Mesendoderm (in vitro differentiated cells): Measurements from ENCODE around the gene CSNK1G3.
A peak's percentile ranks its signal among the peaks of the same experiment; 100 is the strongest.

Experiments used
- DNase-seq: peaks from one replicate; pipeline ENCODE4 v3.0.0; 2013
- H2AK5ac ChIP-seq: 2 replicates; pipeline ENCODE4 v1.6.1; 2013; ENCODE audit warnings: low read length, inconsistent platforms
- H2BK120ac ChIP-seq: 2 replicates; pipeline ENCODE4 v1.6.1; 2013; ENCODE audit warnings: low read depth, mild to moderate bottlenecking, low read length, moderate library complexity, mixed read lengths
- H2BK15ac ChIP-seq: replicated peaks from 2 replicates; pipeline ENCODE4 v1.6.1; 2013; ENCODE audit warnings: low read depth, mild to moderate bottlenecking, moderate library complexity
- H2BK5ac ChIP-seq: 2 replicates; pipeline ENCODE4 v1.6.1; 2013; ENCODE audit warnings: low read length, inconsistent platforms
- H3K18ac ChIP-seq: 2 replicates; pipeline ENCODE4 v1.6.1; 2013; ENCODE audit warnings: mild to moderate bottlenecking, low read length, mixed read lengths
- H3K23ac ChIP-seq: one replicate; pipeline ENCODE4 v1.6.1; 2013; ENCODE audit warnings: low read length
- H3K27ac ChIP-seq: 2 replicates; pipeline ENCODE4 v1.5.1; 2013; ENCODE audit warnings: low read depth, mild to moderate bottlenecking, inconsistent platforms, low read length, moderate library complexity
- H3K27me3 ChIP-seq: 2 replicates; pipeline ENCODE4 v1.6.1; 2013; ENCODE audit warnings: low read length, control low read depth, mild to moderate bottlenecking, inconsistent platforms; ENCODE audit not compliant: insufficient read depth, poor library complexity
- H3K36me3 ChIP-seq: 2 replicates; pipeline ENCODE4 v1.6.1; 2013; ENCODE audit warnings: low read length, inconsistent platforms; ENCODE audit not compliant: control insufficient read depth, insufficient read depth
- H3K4ac ChIP-seq: one replicate; pipeline ENCODE4 v1.6.1; 2013; ENCODE audit warnings: low read depth, mild to moderate bottlenecking, low read length, moderate library complexity
- H3K4me1 ChIP-seq: 2 replicates; pipeline ENCODE4 v1.6.1; 2013; ENCODE audit warnings: low read depth, low read length, inconsistent platforms; ENCODE audit not compliant: control insufficient read depth
- H3K4me2 ChIP-seq: 2 replicates; pipeline ENCODE4 v1.6.1; 2013; ENCODE audit warnings: low read length
- H3K4me3 ChIP-seq: 2 replicates; pipeline ENCODE4 v1.5.1; 2013; ENCODE audit warnings: mild to moderate bottlenecking, low read length
- H3K56ac ChIP-seq: one replicate; pipeline ENCODE4 v1.6.1; 2013; ENCODE audit warnings: low read length
- H3K79me1 ChIP-seq: 2 replicates; pipeline ENCODE4 v1.6.1; 2013; ENCODE audit warnings: low read length, inconsistent platforms
- H3K79me2 ChIP-seq: 2 replicates; pipeline ENCODE4 v1.6.1; 2013; ENCODE audit warnings: mild to moderate bottlenecking, low read length; ENCODE audit not compliant: control insufficient read depth, insufficient read depth
- H3K9ac ChIP-seq: 2 replicates; pipeline ENCODE4 v1.6.1; 2013; ENCODE audit warnings: low read length, inconsistent platforms
- H4K5ac ChIP-seq: one replicate; pipeline ENCODE4 v1.6.1; 2013; ENCODE audit warnings: low read length
- H4K8ac ChIP-seq: one replicate; pipeline ENCODE4 v1.6.1; 2013; ENCODE audit warnings: low read depth, mild to moderate bottlenecking, control low read depth, low read length, moderate library complexity
- WGBS: extraction: QIAGEN DNeasy Blood & Tissue Kit; methylation state at CpG from one replicate; pipeline ENCODE4 v1.1.7; 2013; ENCODE audit warnings: low lambda C conversion rate, missing lambda C conversion rate; ENCODE audit not compliant: insufficient coverage; ENCODE audit errors: extremely low coverage; 5-methylcytosine and 5-hydroxymethylcytosine counted together

Gene CSNK1G3

DNA sequence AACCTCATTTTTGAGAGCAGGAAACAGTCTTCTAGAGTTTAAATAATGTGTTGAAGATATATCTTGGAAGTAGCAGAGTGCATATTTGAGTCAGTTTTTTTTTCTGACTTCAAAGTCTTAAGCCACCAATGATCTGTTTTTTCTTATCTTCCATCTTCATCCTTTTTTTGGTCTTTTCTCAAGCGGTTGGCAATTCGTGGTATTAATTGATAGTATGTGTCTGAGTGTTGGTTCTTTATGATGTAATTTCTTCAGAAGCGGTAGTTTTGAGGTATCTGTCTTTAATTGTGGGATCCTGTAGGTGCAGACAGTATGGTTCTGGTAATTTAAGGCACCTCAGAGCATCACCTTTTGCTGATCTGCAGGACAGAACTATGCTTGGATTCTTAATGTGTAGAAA lies 3.9 kb downstream of the CSNK1G3 start:
- Histone ChIP-seq H3K79me2 (peaks cover 48% of the 10 kb centered on the region), H4K5ac (no peak overlapping the region), H4K8ac (no peak overlapping the region), H2BK15ac (no peak overlapping the region), H3K18ac (no peak overlapping the region), H3K23ac (no peak overlapping the region), H3K9ac (no peak overlapping the region), H2BK5ac (no peak overlapping the region), H2AK5ac (no peak overlapping the region), H3K27ac (no peak overlapping the region), H3K56ac (no peak overlapping the region), H2BK120ac (no peak overlapping the region), H3K36me3 (no peaks in the 10 kb centered on the region), H3K27me3 (no peaks in the 10 kb centered on the region), H3K4me1 (peaks cover 7% of the 10 kb centered on the region), H3K79me1 (peaks cover 11% of the 10 kb centered on the region), H3K4me2 (no peak overlapping the region), H3K4ac (no peak overlapping the region), H3K4me3 (no peak overlapping the region)
- WGBS = 100% methylated on average over 1 of the region's 3 CpGs
- DNase-seq = no peak

DNA sequence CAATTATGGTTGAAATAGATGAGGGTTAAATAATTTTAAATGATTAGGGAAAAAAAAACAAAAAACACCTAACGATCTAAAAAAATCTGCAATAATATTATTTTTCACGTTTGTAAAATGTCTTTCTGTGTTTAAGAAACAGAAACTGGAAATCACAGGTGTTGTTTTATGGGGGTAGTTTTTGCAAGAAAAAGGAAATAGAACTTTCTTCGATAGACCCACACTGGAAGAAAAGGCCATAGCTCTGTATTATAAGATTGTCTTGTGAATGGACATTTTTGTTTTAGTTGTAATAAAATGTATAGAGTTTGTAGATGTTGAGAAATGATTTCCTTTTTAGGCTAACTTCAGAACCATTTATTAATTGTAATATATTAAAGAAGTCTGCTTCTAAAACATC lies 5.5 kb downstream of the CSNK1G3 start:
- no peak for DNase-seq
- H3K4me2 ChIP-seq = no peak overlapping the region
- H3K56ac ChIP-seq = no peak overlapping the region
- no peak overlapping the region for H2BK15ac ChIP-seq
- H3K27me3 ChIP-seq = no peaks in the 10 kb centered on the region
- no peak overlapping the region for H3K18ac ChIP-seq
- WGBS = no CpG with 5 or more reads among the region's 3 CpGs
- H3K23ac ChIP-seq = no peak overlapping the region
- no peak overlapping the region for H4K8ac ChIP-seq
- peaks cover 11% of the 10 kb centered on the region for H3K79me1 ChIP-seq
- no peak overlapping the region for H3K4me3 ChIP-seq
- H3K36me3 ChIP-seq = no peaks in the 10 kb centered on the region
- H2BK120ac ChIP-seq = no peak overlapping the region
- H4K5ac ChIP-seq = no peak overlapping the region
- no peak overlapping the region for H2AK5ac ChIP-seq
- H3K4me1 ChIP-seq = peaks cover 4% of the 10 kb centered on the region
- H3K4ac ChIP-seq = no peak overlapping the region
- H3K27ac ChIP-seq = no peak overlapping the region
- H3K9ac ChIP-seq = no peak overlapping the region
- H2BK5ac ChIP-seq = no peak overlapping the region
- peaks cover 53% of the 10 kb centered on the region for H3K79me2 ChIP-seq

DNA sequence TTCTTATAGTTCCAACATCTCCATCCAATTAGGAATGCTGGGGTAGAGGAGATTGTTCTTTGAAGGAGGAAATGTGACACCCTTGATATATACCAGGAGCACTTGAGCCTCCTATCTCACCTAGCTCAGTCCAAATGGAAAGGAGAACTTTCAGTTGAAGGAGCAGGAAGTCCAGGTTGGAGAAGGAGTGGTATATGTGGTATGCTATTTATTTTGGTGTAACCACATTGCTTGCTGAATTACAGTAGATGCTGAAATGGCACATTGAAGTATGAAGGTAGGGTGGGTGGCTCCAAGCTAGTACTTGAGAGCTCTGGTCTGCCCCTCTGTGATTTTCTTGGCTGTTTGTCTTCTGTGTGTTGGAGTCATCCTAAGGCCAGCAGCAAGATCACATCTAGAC lies 6.1 kb downstream of the CSNK1G3 start:
- H3K56ac ChIP-seq = no peak overlapping the region
- H2BK120ac ChIP-seq = no peak overlapping the region
- no peak overlapping the region for H2BK5ac ChIP-seq
- no peak overlapping the region for H3K4me3 ChIP-seq
- H3K23ac ChIP-seq = no peak overlapping the region
- H3K18ac ChIP-seq = no peak overlapping the region
- H3K27me3 ChIP-seq = no peaks in the 10 kb centered on the region
- H3K4ac ChIP-seq = no peak overlapping the region
- peak; percentile 43 for DNase-seq
- no peaks in the 10 kb centered on the region for H3K36me3 ChIP-seq
- peaks cover 49% of the 10 kb centered on the region for H3K79me2 ChIP-seq
- no peak overlapping the region for H3K27ac ChIP-seq
- H3K79me1 ChIP-seq = peaks cover 11% of the 10 kb centered on the region
- H4K5ac ChIP-seq = no peak overlapping the region
- no peak overlapping the region for H2AK5ac ChIP-seq
- H3K9ac ChIP-seq = no peak overlapping the region
- H3K4me2 ChIP-seq = no peak overlapping the region
- no peak overlapping the region for H2BK15ac ChIP-seq
- H3K4me1 ChIP-seq = peaks cover 4% of the 10 kb centered on the region
- H4K8ac ChIP-seq = no peak overlapping the region

DNA sequence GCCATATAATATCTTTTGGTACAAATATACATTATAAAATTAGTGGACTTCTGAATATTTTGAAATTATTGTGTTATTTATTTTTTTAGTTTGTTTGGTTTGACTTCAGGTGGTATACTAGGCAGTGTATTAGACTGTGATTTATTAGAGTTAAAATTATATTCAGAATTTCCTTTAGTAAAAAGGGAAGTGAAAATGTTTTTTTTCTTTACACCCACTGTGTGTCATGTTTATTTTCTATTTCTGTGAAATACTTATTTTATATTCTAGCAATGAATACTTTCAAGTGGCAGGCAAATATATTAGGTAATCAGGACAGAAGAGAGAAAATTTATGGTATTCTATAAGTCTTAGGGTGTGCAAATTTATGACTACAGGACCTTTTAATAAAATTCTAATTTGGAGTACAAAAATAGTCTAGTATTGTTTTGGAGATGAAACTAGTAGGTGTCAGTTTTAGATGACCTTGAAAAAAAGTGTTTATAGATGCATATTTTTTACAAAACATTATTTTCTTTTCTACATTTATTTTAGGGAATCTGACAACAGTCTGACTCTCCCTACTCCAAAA lies 8.8 kb downstream of the CSNK1G3 start:
- H3K4me1 ChIP-seq = peaks cover 2% of the 10 kb centered on the region
- H3K79me2 ChIP-seq = peaks cover 54% of the 10 kb centered on the region
- no peak overlapping the region for H2BK15ac ChIP-seq
- H2AK5ac ChIP-seq = no peak overlapping the region
- H2BK5ac ChIP-seq = no peak overlapping the region
- H3K9ac ChIP-seq = no peak overlapping the region
- H3K4ac ChIP-seq = no peak overlapping the region
- no peak overlapping the region for H3K27ac ChIP-seq
- no peak overlapping the region for H3K23ac ChIP-seq
- H4K5ac ChIP-seq = no peak overlapping the region
- H3K56ac ChIP-seq = no peak overlapping the region
- no peak overlapping the region for H3K18ac ChIP-seq
- no peak for DNase-seq
- H3K36me3 ChIP-seq = no peaks in the 10 kb centered on the region
- peaks cover 9% of the 10 kb centered on the region for H3K79me1 ChIP-seq
- H4K8ac ChIP-seq = no peak overlapping the region
- H3K27me3 ChIP-seq = no peaks in the 10 kb centered on the region
- no peak overlapping the region for H2BK120ac ChIP-seq
- H3K4me3 ChIP-seq = no peak overlapping the region
- H3K4me2 ChIP-seq = no peak overlapping the region

DNA sequence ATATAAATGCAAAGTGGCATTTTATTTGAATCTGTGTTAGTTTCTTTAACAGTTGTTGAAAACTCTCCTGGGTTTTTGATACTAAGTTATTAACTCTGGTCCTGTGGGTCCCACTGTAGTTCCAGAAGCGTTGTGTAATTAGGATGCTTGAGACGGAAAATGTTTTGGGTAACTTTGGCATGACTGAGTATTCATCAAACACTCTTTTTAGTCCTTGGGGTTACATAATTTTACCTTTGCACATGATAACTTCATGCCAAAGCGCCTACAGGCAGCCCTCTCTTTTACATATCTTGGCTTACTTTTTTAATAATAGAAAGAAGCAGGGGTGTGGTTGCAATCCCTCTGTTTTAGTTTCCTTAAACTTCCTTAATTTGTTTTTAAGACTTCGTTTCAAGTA lies 12.2 kb downstream of the CSNK1G3 start:
- Histone ChIP-seq H4K8ac (no peak overlapping the region), H3K4me1 (no peaks in the 10 kb centered on the region), H3K4ac (no peak overlapping the region), H2BK120ac (no peak overlapping the region), H3K4me2 (no peak overlapping the region), H3K27me3 (no peaks in the 10 kb centered on the region), H4K5ac (no peak overlapping the region), H3K18ac (no peak overlapping the region), H3K56ac (no peak overlapping the region), H3K27ac (no peak overlapping the region), H3K4me3 (no peak overlapping the region), H3K36me3 (no peaks in the 10 kb centered on the region), H3K79me1 (peaks cover 2% of the 10 kb centered on the region), H3K9ac (no peak overlapping the region), H2AK5ac (no peak overlapping the region), H3K23ac (no peak overlapping the region), H2BK5ac (no peak overlapping the region), H2BK15ac (no peak overlapping the region), H3K79me2 (peaks cover 39% of the 10 kb centered on the region)
- WGBS = no CpG with 5 or more reads among the region's 4 CpGs
- no peak for DNase-seq

DNA sequence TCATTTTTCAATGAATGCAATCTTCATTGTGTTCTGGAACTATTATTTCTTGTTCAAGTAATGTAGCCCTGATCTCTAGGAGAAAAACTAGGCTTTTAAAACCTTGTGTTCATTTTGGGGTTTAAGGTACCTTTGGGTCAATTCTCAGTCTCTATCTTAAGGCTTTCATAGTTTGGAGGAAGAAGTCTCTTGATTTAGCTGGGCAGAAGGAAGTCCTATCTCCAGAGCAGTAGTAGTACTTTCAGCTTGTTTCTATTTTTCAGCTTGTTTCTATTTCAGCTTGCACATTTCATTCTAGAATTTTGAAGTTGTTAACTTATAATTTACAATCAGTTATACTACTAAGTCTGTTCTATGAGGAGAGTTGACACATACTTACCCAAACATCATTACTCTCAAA lies 15.2 kb downstream of the CSNK1G3 start:
- H2BK15ac ChIP-seq = no peak overlapping the region

More for the DNA sequence above, 15.2 kb downstream of the CSNK1G3 start:
- Histone ChIP-seq H3K4me2 (no peak overlapping the region), H3K9ac (no peak overlapping the region), H3K27ac (no peak overlapping the region), H3K79me1 (peaks cover 4% of the 10 kb centered on the region), H3K4me3 (no peak overlapping the region), H3K18ac (no peak overlapping the region), H2BK5ac (no peak overlapping the region), H4K5ac (no peak overlapping the region), H2BK120ac (no peak overlapping the region), H2AK5ac (no peak overlapping the region), H3K79me2 (peaks cover 32% of the 10 kb centered on the region), H3K4me1 (no peaks in the 10 kb centered on the region), H3K56ac (no peak overlapping the region), H3K27me3 (no peaks in the 10 kb centered on the region), H3K4ac (no peak overlapping the region), H3K36me3 (no peaks in the 10 kb centered on the region), H3K23ac (no peak overlapping the region), H4K8ac (no peak overlapping the region)
- DNase-seq = no peak
